Lower leg skin (tissue), 4 donors: ENCODE results near the gene PRR20G. TPM values are rescaled to one million over a fixed set of nuclear protein-coding genes. Genes with fewer than 3 reads are reported as not detected.
A peak's percentile ranks its signal among the peaks of the same experiment; 100 is the strongest.

Experiments
- DNase-seq, 2 donors: peaks; one replicate each; pipeline ENCODE4 v3.0.0-alpha.2; 2019; ENCODE audit warnings: low spot score in 2 of 2
- H3K4me3 ChIP-seq: fragments of 200-600 bp; sonication (generic); 2 replicates; pipeline ENCODE4 v1.5.1; 2017; ENCODE audit warnings: mild to moderate bottlenecking, low read depth; ENCODE audit not compliant: poor library complexity, severe bottlenecking
- CTCF ChIP-seq, 3 donors: fragments of 450-650 bp; IDR thresholded peaks; one replicate each; pipeline ENCODE4 v1.5.1; 2016; ENCODE audit warnings: antibody characterized with exemption in 3 of 3, mild to moderate bottlenecking in 3 of 3, moderate library complexity in 2 of 3
- POLR2A ChIP-seq, 2 donors: fragments of 450-650 bp; IDR thresholded peaks; one replicate each; pipeline ENCODE4 v1.6.1; 2016 to 2017; ENCODE audit warnings: antibody characterized with exemption in 2 of 2, mild to moderate bottlenecking in 1 of 2, moderate library complexity in 1 of 2
- WGBS, 2 donors: methylation state at CpG; one replicate each; pipeline ENCODE4 v1.1.5; 2018; 5-methylcytosine and 5-hydroxymethylcytosine counted together
- intact Hi-C: fragments of 100-400 bp; cut with DNase I; formaldehyde crosslinking; loops from one replicate; pipeline ENCODE4 v1.15.0; 2023; ENCODE audit warnings: low total_unique reads
- total RNA-seq, 4 donors: library from RNA; depleted of rRNA; stranded (reverse); fragments of >200 nt; gene quantifications; one replicate each; pipeline ENCODE4 v1.1.0, GENCODE V29; 2016

The PRR20G gene
- total RNA-seq, 4 donors from 2014 or later = not detected

GRCh38 chr3:127256733-127257271, 31.0 kb downstream of the PRR20G start:
- WGBS, 2 donors = 59 to 72% methylated on average over 10 of the region's 10 CpGs
- intact Hi-C loops = no loop called here
- DNase-seq = peak in 1 of 2 donors; percentile 74
- TF ChIP-seq POLR2A (IDR thresholded peaks at IDR 0.05) = no peak
- TF ChIP-seq CTCF (IDR thresholded peaks at IDR 0.05) = no peak
- no peak overlapping the region for H3K4me3 ChIP-seq

GRCh38 chr3:127256138-127256537, 31.7 kb downstream of the PRR20G start:
- intact Hi-C loops = no loop called here
- TF ChIP-seq POLR2A (IDR thresholded peaks at IDR 0.05) (no peak), CTCF (IDR thresholded peaks at IDR 0.05) (no peak)

GRCh38 chr3:127255516-127255915, 32.3 kb downstream of the PRR20G start:
- no peak for DNase-seq
- intact Hi-C loops = no loop called here
- no peak overlapping the region for H3K4me3 ChIP-seq
- WGBS, 2 donors = 69 to 78% methylated on average over 4 of the region's 4 CpGs
- TF ChIP-seq CTCF (IDR thresholded peaks at IDR 0.05) (no peak), POLR2A (IDR thresholded peaks at IDR 0.05) (no peak)

More at GRCh38 chr3:127256138-127256537, 31.7 kb downstream of the PRR20G start:
- DNase-seq = peak in 1 of 2 donors; percentile 21
- no peak overlapping the region for H3K4me3 ChIP-seq
- 71 to 77% methylated on average over 5 of the region's 5 CpGs for WGBS, 2 donors

- 68 to 71% methylated on average over 6 to 9 of the region's 9 CpGs for WGBS, 2 donors
- intact Hi-C loops = no loop called here
- H3K4me3 ChIP-seq = no peak overlapping the region
- TF ChIP-seq POLR2A (IDR thresholded peaks at IDR 0.05) = no peak
- TF ChIP-seq CTCF (IDR thresholded peaks at IDR 0.05) = no peak
- no peak for DNase-seq
These were observed 33.1 kb downstream of the PRR20G start for GRCh38 chr3:127254730-127255129.

- DNase-seq = no peak
- no peak overlapping the region for H3K4me3 ChIP-seq
- TF ChIP-seq POLR2A (IDR thresholded peaks at IDR 0.05) = no peak
- 62 to 65% methylated on average over 10 of the region's 10 CpGs for whole genome bisulfite sequencing, 2 donors
- intact Hi-C loops = no loop called here
These were observed 33.7 kb downstream of the PRR20G start for GRCh38 chr3:127254033-127254644.

- no peak for TF ChIP-seq POLR2A (IDR thresholded peaks at IDR 0.05)
- no peak for TF ChIP-seq CTCF (IDR thresholded peaks at IDR 0.05)
- intact Hi-C loops = no loop called here
- H3K4me3 ChIP-seq = no peak overlapping the region
- WGBS, 2 donors = 88 to 90% methylated on average over 7 of the region's 7 CpGs
- no peak for DNase-seq
These were observed 34.4 kb downstream of the PRR20G start for GRCh38 chr3:127253491-127253890.
